HG02973 (cell line): ENCODE data around the gene ADGRG1.
"Not testable (repeated sequence)": the region's sequence is repeated elsewhere in the genome, so short reads cannot be mapped to it uniquely, and the experiment has no call there.

Experiments
- ATAC-seq: cut with Tn5 transposase; IDR thresholded peaks from one replicate; pipeline ENCODE4 v1.9.1; 2021; ENCODE audit warnings: moderate library complexity; ENCODE audit not compliant: unreplicated experiment

Gene ADGRG1

GRCh38 chr16:57695680-57696069 is 67.2 kb downstream of the ADGRG1 start:
- ATAC-seq, result no peak

- ATAC-seq, result no peak
Measured at GRCh38 chr16:57696240-57696639, 67.8 kb downstream of the ADGRG1 start.

- no peak for ATAC-seq
Measured at GRCh38 chr16:57697896-57698537, 69.6 kb downstream of the ADGRG1 start.

- no peak for ATAC-seq
Measured at GRCh38 chr16:57698812-57699405, 70.5 kb downstream of the ADGRG1 start.

GRCh38 chr16:57699481-57699880 is 71.1 kb downstream of the ADGRG1 start:
- no peak for ATAC-seq

GRCh38 chr16:57699899-57700298 is 71.5 kb downstream of the ADGRG1 start:
- no peak for ATAC-seq

GRCh38 chr16:57700781-57701551 is 72.5 kb downstream of the ADGRG1 start:
- no peak for ATAC-seq

- no peak for ATAC-seq
Measured at GRCh38 chr16:57701759-57702371, 73.4 kb downstream of the ADGRG1 start.

GRCh38 chr16:57703416-57704010 is 75.1 kb downstream of the ADGRG1 start:
- no peak for ATAC-seq

- ATAC-seq, result no peak
Measured at GRCh38 chr16:57704011-57704904, 75.8 kb downstream of the ADGRG1 start.

GRCh38 chr16:57704905-57705852 is 76.7 kb downstream of the ADGRG1 start:
- no peak for ATAC-seq

- ATAC-seq, result no peak
Measured at GRCh38 chr16:57706717-57707116, 78.3 kb downstream of the ADGRG1 start.

GRCh38 chr16:57707331-57707730 is 78.9 kb downstream of the ADGRG1 start:
- ATAC-seq, result no peak

- ATAC-seq, result no peak
Measured at GRCh38 chr16:57708168-57708567, 79.7 kb downstream of the ADGRG1 start.

- no peak for ATAC-seq
Measured at GRCh38 chr16:57709663-57710062, 81.2 kb downstream of the ADGRG1 start.

GRCh38 chr16:57711346-57711745 is 82.9 kb downstream of the ADGRG1 start:
- no peak for ATAC-seq

GRCh38 chr16:57711993-57712392 is 83.6 kb downstream of the ADGRG1 start:
- ATAC-seq, result no peak

GRCh38 chr16:57712569-57712968 is 84.1 kb downstream of the ADGRG1 start:
- ATAC-seq, result not testable (repeated sequence)

GRCh38 chr16:57713596-57713995 is 85.2 kb downstream of the ADGRG1 start:
- no peak for ATAC-seq
